GM12892 (cell line): ENCODE data around the gene PCDHA10.
"Not testable (repeated sequence)": the region's sequence is repeated elsewhere in the genome, so short reads cannot be mapped to it uniquely, and the experiment has no call there.

ENCODE experiments used
- DNase-seq: peaks from one replicate; pipeline ENCODE4 v3.0.0; 2011; ENCODE audit not compliant: insufficient read length
- FAIRE-seq: peaks from 2 replicates; lab custom pipeline; 2011; peaks lifted over from hg19 to GRCh38; lab: Jason Lieb, UNC
- POLR2A ChIP-seq: IDR thresholded peaks from 2 replicates; pipeline ENCODE4 v1.6.1; 2011; ENCODE audit warnings: low read depth, low read length, control low read depth
- POLR2AphosphoS5 ChIP-seq: IDR thresholded peaks from 2 replicates; pipeline ENCODE4 v1.6.1; 2011; ENCODE audit warnings: low read depth, low read length, control low read depth
- TAF1 ChIP-seq: IDR thresholded peaks from 2 replicates; pipeline ENCODE4 v1.6.1; 2011; ENCODE audit warnings: low read depth, mild to moderate bottlenecking, control low read depth, low read length, borderline replicate concordance

Gene PCDHA10

DNA sequence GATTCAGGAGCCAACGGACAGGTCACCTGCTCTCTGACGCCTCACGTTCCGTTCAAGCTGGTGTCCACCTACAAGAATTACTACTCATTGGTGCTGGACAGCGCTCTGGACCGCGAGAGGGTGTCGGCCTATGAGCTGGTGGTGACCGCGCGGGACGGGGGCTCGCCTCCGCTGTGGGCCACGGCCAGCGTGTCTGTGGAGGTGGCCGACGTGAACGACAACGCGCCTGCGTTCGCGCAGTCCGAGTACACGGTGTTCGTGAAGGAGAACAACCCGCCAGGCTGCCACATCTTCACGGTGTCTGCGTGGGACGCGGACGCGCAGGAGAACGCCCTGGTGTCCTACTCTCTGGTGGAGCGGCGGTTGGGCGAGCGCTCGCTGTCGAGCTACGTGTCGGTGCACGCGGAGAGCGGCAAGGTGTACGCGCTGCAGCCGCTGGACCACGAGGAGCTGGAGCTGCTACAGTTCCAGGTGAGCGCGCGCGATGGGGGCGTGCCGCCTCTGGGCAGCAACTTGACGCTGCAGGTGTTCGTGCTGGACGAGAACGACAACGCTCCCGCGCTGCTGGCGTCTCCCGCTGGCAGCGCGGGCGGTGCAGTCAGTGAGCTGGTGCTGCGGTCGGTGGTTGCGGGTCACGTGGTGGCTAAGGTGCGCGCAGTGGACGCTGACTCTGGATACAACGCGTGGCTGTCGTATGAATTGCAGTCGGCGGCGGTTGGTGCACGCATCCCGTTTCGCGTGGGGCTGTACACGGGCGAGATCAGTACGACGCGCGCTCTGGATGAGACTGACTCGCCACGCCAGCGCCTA lies 1.7 kb downstream of the PCDHA10 start:
- no peak for FAIRE-seq
- DNase-seq = no peak
- TF ChIP-seq POLR2A (no peak), POLR2AphosphoS5 (no peak), TAF1 (no peak)

DNA sequence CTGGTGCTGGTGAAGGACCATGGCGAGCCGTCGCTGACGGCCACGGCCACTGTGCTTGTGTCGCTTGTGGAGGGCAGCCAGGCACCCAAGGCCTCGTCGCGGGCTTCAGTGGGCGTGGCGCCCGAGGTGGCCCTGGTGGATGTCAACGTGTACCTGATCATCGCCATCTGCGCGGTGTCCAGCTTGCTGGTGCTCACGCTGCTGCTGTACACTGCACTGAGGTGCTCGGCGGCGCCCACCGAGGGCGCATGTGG lies 2.2 kb downstream of the PCDHA10 start:
- FAIRE-seq (no peak), DNase-seq (no peak)
- TF ChIP-seq TAF1 (no peak), POLR2AphosphoS5 (no peak), POLR2A (no peak)

DNA sequence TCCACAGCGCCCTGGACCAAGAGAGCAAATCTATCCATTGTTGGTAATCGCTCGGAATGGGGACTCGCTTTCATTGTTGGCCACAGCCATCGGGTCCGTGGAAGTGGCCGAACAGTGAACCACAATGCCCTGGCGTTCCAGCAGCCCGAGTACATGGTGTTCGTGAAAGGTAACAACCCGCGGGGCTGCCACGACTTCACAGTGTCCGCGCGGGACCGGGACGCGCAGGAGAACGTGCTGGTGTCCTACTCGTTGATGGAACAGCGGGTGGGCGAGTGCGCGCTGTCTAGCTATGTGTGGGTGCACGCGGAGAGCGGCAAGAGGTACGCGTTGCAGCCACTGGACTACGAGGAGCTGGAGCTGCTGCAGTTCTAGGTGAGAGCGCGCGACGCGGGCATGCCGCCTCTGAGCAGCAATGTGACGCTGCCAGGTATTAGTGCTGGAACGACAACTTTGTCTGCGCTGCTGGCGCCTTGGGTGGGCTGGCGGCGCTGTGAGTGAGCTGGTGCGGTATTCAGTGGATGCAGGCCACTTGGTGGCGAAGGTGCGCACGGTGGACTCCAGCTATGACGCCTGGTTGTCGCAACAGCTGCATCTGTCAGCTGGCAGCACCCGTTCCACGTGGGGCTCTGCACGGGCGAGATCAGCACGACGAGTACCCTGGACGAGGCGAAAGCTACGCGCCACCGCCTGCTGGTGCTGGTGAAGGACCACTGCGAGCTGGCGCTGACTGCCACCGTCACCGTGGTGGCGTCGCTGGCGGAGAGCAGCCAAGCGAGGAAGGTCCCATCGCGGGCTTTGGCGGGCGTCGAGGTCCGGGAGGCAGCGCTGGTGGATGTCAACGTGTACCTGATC lies 7.0 kb downstream of the PCDHA10 start:
- FAIRE-seq = no peak
- TF ChIP-seq POLR2AphosphoS5 (no peak), POLR2A (no peak), TAF1 (no peak)

DNA sequence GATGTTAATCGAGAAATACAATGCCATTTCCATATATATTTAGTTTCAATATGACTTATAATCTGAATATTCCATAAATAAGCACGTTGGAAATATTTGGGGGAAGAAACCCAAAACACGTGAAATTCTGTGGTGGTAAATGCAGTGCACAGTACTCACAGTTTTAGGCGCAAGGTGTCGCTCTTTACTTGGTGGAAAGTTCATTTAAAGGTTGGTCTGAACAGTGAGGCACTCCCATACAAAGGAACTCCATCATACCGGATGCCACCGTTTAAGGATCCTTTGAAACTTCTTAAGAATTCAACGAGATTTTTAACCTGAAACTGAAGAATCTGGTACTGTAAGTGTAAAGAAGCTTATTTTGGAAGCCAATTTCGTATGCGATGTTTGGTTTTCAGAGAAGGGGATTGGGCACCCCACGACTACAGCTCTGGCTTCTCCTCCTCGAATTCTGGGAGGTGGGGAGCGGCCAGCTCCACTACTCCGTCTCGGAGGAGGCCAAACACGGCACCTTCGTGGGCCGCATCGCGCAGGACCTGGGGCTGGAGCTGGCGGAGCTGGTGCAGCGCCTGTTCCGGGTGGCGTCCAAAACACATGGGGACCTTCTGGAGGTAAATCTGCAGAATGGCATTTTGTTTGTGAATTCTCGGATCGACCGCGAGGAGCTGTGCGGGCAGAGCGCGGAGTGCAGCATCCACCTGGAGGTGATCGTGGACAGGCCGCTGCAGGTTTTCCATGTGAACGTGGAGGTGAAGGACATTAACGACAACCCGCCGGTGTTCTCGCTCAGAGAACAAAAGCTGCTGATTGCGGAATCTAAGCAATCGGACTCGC lies 13.2 kb downstream of the PCDHA10 start, which contains the start of gene PCDHA11:
TSS of gene PCDHA11 (plus strand) at position 237 of the 834 bp plus-strand sequence. CDS start at position 384, 147 bp downstream.
- TF ChIP-seq POLR2A (no peak), POLR2AphosphoS5 (no peak), TAF1 (no peak)
- FAIRE-seq = no peak
- DNase-seq = no peak

More for the DNA sequence above, 7.0 kb downstream of the PCDHA10 start:
- DNase-seq = no peak

DNA sequence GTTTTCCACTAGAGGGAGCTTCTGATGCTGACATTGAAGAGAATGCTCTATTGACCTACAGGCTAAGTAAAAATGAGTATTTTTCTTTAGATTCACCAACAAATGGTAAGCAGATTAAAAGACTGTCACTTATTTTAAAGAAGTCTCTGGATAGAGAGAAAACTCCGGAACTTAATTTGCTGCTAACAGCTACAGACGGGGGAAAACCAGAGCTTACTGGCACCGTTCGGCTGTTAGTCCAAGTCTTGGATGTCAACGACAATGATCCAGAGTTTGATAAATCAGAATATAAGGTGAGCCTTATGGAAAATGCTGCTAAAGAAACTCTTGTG lies 13.8 kb downstream of the PCDHA10 start:
- no peak for FAIRE-seq
- no peak for TF ChIP-seq POLR2A
- TF ChIP-seq POLR2AphosphoS5 = no peak
- no peak for TF ChIP-seq TAF1
- no peak for DNase-seq

DNA sequence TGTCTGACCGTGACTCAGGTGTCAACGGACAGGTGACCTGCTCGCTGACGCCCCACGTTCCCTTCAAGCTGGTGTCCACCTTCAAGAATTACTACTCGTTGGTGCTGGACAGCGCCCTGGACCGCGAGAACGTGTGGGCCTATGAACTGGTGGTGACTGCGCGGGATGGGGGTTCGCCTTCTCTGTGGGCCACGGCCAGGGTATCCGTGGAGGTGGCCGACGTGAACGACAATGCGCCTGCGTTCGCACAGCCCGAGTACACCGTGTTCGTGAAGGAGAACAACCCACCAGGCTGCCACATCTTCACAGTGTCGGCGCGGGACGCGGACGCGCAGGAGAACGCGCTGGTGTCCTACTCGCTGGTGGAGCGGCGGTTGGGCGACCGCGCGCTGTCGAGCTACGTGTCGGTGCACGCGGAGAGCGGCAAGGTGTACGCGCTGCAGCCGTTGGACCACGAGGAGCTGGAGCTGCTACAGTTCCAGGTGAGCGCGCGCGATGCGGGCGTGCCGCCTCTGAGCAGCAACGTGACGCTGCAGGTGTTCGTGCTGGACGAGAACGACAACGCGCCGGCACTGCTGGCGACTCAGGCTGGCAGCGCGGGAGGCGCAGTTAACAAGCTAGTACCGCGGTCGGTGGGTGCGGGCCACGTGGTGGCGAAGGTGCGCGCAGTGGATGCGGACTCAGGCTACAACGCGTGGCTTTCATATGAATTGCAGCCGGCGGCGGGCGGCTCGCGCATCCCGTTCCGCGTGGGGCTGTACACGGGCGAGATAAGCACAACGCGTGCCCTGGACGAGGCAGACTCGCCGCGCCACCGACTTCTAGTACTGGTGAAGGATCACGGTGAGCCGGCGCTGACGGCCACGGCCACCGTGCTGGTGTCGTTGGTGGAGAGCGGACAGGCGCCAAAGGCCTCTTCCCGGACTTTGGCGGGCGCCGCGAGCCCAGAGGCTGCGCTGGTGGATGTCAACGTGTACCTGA lies 14.8 kb downstream of the PCDHA10 start:
- TF ChIP-seq POLR2AphosphoS5 = no peak
- no peak for FAIRE-seq
- no peak for DNase-seq

DNA sequence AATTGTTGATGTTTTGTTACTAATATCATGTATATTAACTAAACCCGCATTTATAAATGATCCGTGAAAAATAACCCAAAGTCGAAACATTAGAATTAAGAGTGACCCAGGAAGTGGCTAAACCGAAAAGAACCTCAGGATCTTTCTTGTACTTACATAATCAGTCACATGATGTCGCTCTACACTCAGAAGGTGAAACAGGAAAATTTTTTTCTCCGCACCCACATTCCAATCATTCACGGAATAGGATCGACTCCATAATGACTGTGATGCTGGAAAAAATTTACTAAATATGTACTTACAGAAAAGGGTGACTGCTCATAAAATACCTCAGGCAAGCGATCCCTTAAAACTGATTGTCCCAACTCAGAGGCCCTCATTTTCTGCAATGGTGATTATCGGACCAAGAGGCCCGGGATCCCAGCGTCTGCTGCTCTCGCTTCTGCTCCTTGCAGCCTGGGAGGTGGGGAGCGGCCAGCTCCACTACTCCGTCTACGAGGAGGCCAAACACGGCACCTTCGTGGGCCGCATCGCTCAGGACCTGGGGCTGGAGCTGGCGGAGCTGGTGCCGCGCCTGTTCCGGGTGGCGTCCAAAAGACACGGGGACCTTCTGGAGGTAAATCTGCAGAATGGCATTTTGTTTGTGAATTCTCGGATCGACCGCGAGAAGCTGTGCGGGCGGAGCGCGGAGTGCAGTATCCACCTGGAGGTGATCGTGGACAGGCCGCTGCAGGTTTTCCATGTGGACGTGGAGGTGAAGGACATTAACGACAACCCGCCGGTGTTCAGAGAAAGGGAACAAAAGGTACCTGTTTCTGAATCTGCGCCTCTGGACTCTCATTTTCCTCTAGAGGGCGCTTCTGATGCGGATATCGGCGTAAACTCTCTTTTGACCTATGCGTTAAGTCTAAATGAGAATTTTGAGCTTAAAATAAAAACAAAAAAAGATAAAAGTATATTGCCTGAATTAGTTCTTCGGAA lies 19.7 kb downstream of the PCDHA10 start, which contains the start of gene PCDHA12:
TSS of gene PCDHA12 (plus strand) at position 224 of the 981 bp plus-strand sequence. CDS start at position 389, 165 bp downstream.
- FAIRE-seq = no peak
- no peak for DNase-seq

DNA sequence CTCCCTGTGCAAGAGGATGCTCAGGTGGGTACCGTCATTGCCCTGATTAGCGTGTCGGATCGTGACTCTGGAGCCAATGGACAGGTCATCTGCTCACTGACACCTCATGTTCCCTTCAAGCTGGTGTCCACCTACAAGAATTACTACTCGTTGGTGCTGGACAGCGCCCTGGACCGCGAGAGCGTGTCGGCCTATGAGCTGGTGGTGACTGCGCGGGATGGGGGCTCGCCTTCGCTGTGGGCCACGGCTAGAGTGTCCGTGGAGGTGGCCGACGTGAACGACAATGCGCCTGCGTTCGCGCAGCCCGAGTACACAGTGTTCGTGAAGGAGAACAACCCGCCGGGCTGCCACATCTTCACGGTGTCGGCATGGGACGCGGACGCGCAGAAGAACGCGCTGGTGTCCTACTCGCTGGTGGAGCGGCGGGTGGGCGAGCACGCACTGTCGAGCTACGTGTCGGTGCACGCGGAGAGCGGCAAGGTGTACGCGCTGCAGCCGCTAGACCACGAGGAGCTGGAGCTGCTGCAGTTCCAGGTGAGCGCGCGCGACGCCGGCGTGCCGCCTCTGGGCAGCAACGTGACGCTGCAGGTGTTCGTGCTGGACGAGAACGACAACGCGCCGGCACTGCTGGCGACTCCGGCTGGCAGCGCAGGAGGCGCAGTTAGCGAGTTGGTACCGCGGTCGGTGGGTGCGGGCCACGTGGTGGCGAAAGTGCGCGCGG lies 21.0 kb downstream of the PCDHA10 start:
- not testable (repeated sequence) for FAIRE-seq, DNase-seq

More for the DNA sequence above, 19.7 kb downstream of the PCDHA10 start, which contains the start of gene PCDHA12:
- TF ChIP-seq POLR2A (no peak), POLR2AphosphoS5 (no peak), TAF1 (no peak)

DNA sequence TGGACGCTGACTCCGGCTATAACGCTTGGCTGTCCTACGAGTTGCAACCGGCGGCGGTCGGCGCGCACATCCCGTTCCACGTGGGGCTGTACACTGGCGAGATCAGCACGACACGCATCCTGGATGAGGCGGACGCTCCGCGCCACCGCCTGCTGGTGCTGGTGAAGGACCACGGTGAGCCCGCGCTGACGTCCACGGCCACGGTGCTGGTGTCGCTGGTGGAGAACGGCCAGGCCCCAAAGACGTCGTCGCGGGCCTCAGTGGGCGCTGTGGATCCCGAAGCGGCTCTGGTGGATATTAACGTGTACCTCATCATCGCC lies 21.5 kb downstream of the PCDHA10 start:
- no peak for DNase-seq
- FAIRE-seq = no peak
- TF ChIP-seq POLR2AphosphoS5 = no peak
- no peak for TF ChIP-seq POLR2A
- no peak for TF ChIP-seq TAF1

DNA sequence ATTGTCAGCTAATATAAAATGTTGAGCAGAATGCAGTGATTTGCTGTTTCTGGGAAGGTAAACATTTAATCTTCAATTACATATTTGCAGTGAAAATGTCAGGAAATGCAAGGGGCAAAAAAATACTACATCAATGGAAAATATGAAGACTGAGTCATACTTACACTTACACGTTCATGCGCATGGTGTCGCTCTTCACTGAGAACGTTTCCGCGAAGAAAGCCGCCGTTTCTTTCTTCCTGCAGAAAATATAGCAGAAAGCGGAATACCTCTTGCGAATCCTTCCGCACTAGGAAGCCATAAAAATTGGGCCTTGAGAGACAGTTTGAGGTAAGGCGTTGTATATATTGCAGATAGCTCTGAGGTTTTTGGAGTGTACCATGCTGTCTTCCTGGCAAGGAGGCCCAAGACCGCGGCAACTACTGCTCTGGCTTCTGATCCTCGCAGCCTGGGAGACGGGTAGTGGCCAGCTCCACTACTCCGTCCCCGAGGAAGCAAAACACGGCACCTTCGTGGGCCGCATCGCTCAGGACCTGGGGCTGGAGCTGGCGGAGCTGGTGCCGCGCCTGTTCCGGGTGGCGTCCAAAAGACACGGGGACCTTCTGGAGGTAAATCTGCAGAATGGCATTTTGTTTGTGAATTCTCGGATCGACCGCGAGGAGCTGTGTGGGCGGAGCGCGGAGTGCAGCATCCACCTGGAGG lies 26.3 kb downstream of the PCDHA10 start, which contains the start of gene PCDHA13:
TSS of gene PCDHA13 (plus strand) at position 236 of the 702 bp plus-strand sequence. CDS start at position 381, 145 bp downstream.
- TF ChIP-seq TAF1 = no peak
- no peak for TF ChIP-seq POLR2A
- no peak for TF ChIP-seq POLR2AphosphoS5
- DNase-seq = no peak
- FAIRE-seq = no peak
